Sigmoid colon (tissue), 4 donors: ENCODE results near the gene DNAH9.
A peak's percentile ranks its signal among the peaks of the same experiment; 100 is the strongest.

Source experiments
- CTCF ChIP-seq, 4 experiments: fragments of 450-650 bp in 3 of 4; fragments of 200-600 bp in 1 of 4; IDR thresholded peaks; one replicate each; pipeline ENCODE4 v1.5.1; 2016 to 2019; ENCODE audit warnings: antibody characterized with exemption in 4 of 4, mild to moderate bottlenecking in 3 of 4, moderate library complexity in 2 of 4
- EP300 ChIP-seq, 4 donors: sonication (generic); formaldehyde crosslinking; IDR thresholded peaks; one replicate each; pipeline ENCODE4 v1.6.1; 2017; ENCODE audit warnings: antibody characterized with exemption in 4 of 4
- POLR2A ChIP-seq, 2 donors: fragments of 450-650 bp; IDR thresholded peaks; one replicate each; pipeline ENCODE4 v1.6.1; 2016; ENCODE audit warnings: antibody characterized with exemption in 2 of 2, mild to moderate bottlenecking in 2 of 2, moderate library complexity in 2 of 2
- POLR2AphosphoS5 ChIP-seq, 4 donors: sonication (generic); formaldehyde crosslinking; IDR thresholded peaks; one replicate each; pipeline ENCODE4 v1.6.1; 2017; ENCODE audit warnings: antibody characterized with exemption in 4 of 4

GRCh38 chr17:11996722-11997146 lies 398.5 kb downstream of the DNAH9 start:
- peak in 3 of 4 experiments; percentile 28 to 35 (median 29) for TF ChIP-seq CTCF (IDR thresholded peaks at IDR 0.05)
- TF ChIP-seq EP300 (IDR thresholded peaks at IDR 0.05), result no peak
- no peak for TF ChIP-seq POLR2A (IDR thresholded peaks at IDR 0.05)
- TF ChIP-seq POLR2AphosphoS5 (IDR thresholded peaks at IDR 0.05), result no peak
